Activated CD8-positive, alpha-beta memory T cell treated with anti-CD3 and anti-CD28 coated beads, Interleukin-2, amount 50 U/mL, for 1 hour (primary cell): Measurements from ENCODE around the gene SAMD7.

Experiments used
- DNase-seq: peaks from one replicate; pipeline ENCODE4 v3.0.0-alpha.2; 2020; ENCODE audit errors: extremely low read depth

The SAMD7 gene

GRCh38 chr3:169911272-169911671, at the start of gene SAMD7:
Gene SAMD7 (plus strand): TSS chr3:169911572. CDS start chr3:169919499, 7,927 bp downstream.
- DNase-seq: no peak

GRCh38 chr3:169861871-169862270, 49.5 kb upstream of the SAMD7 start:
- DNase-seq: no peak

DNA sequence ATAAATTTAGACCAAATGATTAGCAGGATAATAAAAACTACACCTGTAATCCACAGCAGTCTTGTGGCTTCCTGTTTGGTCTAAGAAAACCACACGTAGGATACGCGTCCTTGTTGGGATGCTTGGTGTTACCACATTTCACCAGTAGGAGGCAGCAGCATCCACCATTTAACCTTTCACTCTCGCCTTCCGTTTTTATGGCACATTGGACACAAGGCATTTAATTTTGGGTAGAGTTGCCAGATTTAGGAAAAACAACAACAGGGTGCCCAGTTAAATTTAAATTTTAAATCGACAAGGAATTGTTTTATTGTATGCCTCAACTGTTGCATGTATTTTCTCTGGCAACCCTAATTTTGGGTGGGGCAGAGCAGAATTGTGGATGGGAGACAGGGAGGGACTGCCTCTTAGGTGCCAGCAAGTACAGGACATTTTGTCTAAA, 47.9 kb upstream of the SAMD7 start:
- DNase-seq: no peak

GRCh38 chr3:169864270-169864669, 47.1 kb upstream of the SAMD7 start:
- no peak for DNase-seq

DNA sequence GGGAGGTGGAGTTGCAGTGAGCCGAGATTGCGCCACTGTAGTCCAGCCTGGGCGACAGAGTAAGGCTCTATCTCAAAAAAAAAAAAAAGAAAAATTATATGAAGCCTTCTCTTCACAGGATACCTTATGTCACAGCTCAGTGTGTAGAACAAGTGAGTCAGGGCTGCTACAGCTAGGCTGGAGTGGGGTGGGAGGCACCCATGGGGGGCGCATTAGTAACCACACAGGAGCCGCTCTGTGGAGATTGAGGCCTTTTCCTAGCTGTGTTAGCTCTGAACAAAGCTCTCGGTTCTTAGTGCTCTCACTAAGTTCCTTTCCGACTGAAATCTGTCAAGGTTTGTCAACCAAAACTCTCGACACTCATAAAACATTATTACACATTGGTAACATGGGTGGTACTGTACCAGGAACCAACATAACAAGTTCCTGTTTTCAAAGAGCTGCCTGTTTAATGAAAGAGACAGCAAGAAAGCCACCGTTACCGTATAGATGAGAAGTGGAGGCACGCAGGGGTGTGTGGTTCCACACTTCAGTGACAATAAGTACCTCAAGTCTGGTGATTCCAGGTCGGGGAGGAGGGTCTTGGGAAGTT, 46.1 kb upstream of the SAMD7 start:
- DNase-seq: no peak

GRCh38 chr3:169867584-169868210, 43.7 kb upstream of the SAMD7 start:
- no peak for DNase-seq

DNA sequence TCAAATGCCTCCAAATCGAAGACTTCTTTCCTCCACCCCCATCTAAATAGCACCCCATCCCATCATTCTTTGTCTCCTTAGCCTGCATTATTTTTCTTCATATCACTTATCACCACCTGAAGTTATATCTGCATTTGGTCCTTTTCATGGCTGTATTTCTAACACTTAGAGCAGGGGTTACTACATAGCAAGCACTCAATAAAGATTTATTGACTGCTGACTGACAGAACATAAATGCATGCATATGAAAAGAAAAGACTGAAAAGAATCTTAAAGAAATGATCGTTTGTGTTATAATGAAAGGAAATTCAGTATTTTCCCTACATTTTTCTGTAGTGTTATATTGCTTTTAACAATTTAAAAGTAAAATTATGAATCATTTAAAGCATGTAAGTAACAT, 43.0 kb upstream of the SAMD7 start:
- DNase-seq: no peak

DNA sequence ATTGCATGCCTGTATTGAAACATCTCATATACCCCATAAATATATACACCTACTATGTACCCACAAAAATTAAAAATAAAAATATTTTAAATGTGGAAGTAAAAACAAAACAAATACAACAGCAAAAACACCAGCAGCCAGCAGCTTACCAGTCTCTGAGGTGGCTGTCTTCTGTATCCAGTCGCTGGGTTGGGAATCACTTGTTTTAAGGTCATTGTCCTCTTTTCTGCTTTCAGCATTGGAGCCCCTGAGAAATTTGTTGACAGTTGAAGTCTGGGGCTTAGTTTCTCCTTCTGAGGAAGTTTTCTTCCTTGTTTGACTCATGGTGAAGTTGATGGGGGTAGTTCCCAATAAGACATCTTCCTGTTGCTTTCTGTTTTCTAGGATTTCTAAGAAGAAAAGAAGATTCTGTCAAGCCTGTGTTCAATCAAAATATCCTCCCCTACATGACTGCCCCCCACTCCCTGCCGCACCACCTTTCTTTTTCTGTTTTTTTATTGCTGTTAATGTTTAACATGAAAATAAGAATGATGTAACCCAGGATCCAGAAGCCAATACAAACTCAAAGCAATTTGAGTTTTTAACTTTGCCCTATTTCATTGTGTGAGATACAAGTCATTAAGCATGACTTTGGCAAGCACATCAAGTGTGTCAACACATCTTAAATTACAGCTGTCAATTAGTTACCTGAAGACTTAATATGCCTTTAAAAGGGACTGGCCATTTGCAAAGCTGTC, 41.7 kb upstream of the SAMD7 start, which contains the start of gene LRRC31:
Gene LRRC31, minus strand, starts transcription at position 452 of the 737 bp plus-strand sequence. Its CDS starts 128 bp downstream, at position 324.
- no peak for DNase-seq

GRCh38 chr3:169871129-169871886, 40.1 kb upstream of the SAMD7 start:
- no peak for DNase-seq

- DNase-seq: no peak
These were observed 32.3 kb upstream of the SAMD7 start for GRCh38 chr3:169879013-169879557.

DNA sequence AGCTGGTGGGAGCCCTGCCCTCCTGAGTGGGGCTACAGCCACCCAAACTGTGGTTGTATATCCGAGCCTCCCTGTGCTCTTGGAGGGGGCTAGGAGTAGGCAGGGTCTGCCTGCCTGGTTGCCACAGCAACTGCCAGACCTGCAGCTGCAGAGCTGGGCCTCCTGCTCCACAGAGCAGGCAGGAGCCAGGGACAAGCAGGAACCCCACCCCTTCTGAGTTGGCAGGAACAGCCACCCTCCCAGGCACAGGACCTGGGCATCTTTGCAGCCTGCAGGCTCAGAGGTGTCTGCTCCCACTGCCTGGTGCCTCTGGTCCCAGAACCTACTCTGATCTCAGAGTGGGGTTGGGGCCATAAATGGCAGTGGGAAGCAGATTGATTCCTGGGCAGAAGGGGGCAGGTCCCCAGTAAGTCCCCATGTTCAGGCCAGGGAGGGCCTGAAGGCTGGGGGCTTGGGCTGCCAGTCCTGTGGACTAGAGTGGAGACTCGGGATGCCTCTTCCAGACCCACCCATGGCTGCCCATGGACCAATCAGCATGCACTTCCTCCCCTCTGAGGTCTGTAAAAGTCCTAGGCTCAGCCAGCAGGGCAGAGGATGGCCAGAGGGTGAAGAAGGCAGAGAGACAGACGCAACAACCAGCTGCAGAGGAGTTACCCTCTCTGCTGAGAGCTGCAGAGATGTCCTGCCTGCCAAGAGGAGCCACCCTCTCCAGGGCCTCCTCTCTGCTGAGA, 31.4 kb upstream of the SAMD7 start:
- DNase-seq: no peak

DNA sequence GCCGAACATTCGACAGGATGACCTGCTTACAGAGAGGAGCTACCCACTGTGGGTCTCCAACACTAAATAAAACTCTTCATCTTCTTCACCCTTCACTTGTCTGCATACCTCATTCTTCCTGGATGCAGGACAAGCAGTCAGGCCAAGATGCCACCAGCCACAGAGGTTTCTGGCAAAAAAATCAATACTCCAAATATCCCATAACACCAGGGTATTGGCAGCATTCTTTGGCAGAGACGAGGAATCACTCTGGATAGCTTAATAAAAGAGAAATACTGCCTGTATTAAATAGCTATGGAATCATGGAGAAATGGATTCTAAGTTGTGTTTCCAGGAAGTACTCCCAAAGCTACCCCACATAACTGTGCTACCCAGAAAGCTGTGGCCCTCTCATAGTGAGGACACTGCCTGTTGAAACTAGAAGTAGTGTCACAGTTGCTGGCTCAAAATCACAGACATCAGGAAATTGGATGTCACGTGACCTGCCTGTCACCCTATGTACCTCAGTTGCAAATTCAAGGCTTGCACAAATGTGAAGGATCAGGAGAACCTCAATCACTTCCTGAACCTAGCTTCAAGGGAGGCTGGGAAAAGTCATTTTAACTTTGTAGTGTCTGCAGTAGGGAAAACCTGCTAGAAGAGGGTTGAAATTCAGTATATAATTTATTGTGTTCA, 30.7 kb upstream of the SAMD7 start:
- no peak for DNase-seq

DNA sequence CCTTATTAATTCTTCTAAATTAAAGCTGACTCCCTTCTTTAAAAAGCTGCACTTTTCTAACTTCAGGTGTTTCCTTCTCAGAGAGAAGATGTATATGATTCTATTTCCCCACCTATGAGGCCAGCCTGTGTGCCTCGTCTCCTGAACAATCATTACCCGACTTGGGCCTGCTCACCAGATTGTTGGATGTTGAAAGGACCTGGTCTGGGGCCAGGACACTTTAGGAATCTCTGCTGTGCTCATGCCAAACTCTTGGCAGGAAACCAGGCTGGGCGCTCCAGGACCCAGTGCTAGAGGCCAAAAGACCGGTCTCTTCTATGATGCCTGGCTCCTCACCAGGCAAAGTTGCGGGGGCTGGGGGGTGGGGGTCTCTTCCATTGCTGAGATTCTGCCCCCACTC, 24.7 kb upstream of the SAMD7 start:
- no peak for DNase-seq

GRCh38 chr3:169891886-169892285, 19.5 kb upstream of the SAMD7 start:
- no peak for DNase-seq

- no peak for DNase-seq
These were observed 17.3 kb upstream of the SAMD7 start for GRCh38 chr3:169894110-169894509.

DNA sequence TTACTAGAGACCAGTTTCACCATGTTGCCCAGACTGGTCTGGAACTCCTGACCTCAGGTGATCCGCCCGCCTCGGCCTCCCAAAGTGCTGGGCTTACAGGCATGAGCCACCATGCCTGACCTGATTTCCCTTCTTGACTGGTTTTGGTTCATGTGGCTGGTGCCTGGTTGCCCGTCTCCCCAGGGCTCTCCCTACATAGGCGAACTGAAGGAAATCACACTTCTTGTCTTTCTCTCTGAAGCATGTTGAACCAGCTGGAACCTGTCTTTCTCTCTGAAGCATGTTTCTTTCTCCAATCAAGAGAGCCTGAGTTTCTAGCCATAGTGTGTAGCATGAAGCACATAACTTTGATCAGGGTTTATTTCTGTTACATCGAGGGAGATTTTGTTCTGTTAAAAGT, 16.3 kb upstream of the SAMD7 start:
- DNase-seq: no peak

DNA sequence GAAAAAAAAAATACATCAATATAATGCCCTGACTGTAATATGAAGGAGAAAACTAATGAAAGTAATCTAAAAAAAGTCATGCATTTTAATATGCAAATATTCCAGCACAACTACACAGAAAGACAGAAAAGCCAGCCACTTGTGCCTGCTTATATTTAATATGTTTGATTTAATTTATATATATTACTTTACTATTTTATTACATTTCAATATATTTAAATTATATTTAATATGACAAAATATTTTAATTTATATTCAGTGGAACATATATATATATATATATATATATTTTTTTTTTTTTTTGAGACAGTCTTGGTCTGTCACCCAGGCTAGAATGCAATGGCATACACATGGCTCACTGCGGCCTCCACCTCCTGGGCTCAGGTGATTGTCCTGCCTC, 14.1 kb upstream of the SAMD7 start:
- DNase-seq: no peak

DNA sequence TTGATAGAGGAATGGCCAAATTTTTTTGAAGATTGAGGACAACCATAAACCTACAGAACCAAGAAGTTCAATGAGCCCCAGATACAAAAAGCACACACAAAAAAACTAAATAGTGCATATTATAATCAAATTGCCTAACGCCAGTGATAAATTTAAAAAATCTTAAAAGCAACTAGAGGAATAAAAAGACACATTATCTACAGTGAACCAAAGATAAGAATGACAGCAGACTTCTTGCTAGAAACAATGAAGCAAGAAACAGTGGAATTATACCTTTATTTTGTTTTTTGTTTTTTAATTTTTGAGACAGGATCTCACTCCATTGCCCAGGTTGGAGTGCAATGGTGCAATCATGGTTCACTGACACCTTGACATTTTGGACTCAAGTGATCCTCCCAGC, 9.9 kb upstream of the SAMD7 start:
- DNase-seq: no peak

DNA sequence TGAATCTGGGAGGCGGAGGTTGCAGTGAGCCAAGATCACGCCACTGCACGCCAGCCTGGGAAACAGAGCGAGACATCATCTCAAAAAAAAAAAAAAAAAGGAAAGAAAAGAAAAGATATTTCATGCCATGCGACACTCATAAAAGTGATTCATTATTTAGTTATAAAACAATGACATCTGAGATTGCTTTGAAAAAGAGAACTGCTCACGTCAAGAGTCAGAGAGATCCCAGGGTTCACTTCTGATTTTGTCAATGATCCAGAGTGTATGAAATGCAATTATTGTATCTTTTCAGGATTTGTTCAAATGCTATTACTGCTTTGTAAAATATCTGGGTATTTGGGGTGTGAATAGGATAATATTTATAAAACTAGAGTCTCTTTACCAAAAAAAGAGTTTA, 6.0 kb upstream of the SAMD7 start:
- no peak for DNase-seq

DNA sequence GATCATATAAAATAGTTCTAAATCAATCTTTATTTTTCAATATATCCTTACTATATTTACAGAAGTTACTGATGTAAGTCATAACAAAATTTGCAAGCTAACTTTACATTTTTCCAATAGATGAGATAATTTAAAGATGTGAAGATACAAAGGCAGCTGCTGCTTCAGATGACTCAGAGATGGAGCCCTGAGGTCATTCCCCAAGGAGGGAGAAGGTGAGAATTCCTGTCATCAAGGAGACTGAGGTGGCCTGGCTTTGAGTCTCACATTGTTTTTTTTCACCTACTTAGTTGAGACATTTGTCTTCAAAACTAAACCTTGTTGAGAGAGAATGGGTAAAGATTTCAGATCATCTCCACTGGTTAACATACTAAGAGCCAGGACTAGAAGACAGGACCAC, 3.9 kb upstream of the SAMD7 start:
- no peak for DNase-seq

DNA sequence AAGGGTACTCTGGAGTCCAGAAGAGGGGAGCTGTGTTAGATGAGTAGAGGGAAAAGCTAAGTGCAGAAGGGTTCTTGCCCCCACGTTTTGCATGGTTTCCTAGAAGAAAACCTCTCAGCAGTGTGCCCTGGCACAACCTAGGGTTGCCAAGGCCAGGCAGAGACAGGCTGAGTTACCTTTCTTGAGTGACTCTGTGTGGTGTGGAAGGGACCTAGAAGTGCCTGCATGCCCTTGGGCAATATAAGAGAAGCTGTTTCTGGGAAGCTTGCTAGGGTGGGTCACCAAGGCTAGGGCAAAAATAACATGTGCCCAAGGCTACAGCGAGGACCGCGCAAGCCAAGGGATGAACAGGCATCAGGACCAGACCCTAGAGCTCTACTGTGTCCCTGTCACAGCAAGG, 3.4 kb upstream of the SAMD7 start:
- DNase-seq: no peak
